ENCODE data around the gene KRR1. TPM values are rescaled to one million over a fixed set of nuclear protein-coding genes. Genes with fewer than 3 reads are reported as not detected.
A peak's percentile ranks its signal among the peaks of the same experiment; 100 is the strongest.
"Not testable (repeated sequence)": the region's sequence is repeated elsewhere in the genome, so short reads cannot be mapped to it uniquely, and the experiment has no call there.

The KRR1 gene
- polyA plus RNA-seq, 5 donors, result 60.1 to 108 (median 95.3) TPM

DNA sequence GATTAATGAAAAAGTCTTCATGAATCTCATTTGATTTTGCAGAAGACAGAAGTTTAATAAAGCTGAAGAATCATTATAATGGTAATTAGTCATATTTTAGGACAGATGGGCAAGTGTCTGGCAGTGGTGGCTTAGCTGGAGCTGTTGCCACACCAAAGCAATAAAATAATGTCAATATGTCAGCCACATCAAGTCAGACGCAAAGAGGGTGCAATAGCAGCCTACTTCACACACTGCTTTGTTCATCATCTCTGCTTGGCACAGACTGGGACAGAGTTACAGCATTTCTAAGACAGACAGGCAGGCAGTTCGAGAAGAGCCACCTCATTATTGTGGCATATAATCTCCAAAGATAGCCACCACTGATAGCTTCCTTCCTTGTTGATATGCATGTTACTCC is 16.9 kb upstream of the KRR1 start:
- DNase-seq, result no peak

DNA sequence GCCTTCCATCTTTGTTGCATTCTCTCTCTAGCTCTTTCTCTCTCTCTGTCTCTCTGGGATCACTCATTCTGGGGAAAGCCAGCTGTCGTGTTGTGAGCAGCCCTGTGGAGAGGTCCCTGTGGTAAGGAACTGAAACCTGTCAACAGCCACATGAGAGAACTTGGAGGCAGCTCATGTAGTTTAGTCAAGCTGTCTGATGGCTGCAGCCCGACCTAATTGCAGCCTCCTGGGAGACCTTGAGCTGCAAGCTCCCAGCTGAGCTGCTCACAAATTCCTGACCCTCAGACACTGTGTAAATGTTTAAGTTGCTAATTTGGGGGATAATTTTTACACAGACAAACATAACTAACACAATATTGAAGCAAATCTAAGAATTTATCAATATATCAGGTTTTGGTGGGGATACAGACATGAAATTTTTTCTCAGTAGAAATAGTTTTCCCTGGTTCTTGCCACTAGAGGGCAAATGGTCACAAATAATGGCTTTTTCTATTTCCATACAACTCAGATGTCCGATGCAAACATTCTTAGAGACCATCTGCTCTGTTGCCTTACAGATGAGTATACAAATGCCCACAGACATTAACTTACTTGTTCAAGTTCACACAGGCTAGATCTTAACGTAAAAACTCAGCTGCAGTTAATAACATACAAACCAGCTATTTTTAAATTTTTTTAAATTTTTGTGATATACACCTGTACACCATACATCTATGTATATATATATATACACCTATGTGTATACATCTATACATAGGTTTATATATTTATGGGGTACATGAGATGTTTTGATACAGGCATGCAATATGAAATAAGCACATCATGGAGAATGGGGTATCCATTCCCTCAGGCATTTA is 15.5 kb upstream of the KRR1 start:
- no peak for DNase-seq

DNA sequence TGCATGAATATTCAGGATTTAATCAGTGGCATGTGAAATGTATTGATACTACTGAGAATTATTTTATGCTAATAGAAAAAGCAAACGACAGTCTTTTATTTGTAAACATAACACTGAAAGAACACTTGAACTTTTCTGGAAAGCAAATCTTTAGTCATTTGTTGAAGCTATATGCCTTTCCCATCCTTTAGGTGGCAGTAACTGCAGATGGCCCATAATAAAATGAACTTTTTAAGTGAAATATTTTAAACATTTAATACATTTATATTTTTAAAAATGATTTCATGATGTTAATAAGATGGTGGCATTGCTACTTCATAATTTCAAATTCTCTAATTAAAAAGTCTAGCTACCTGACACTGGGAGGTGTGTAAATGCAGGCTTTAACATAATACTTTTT is 13.9 kb upstream of the KRR1 start:
- DNase-seq, result no peak

DNA sequence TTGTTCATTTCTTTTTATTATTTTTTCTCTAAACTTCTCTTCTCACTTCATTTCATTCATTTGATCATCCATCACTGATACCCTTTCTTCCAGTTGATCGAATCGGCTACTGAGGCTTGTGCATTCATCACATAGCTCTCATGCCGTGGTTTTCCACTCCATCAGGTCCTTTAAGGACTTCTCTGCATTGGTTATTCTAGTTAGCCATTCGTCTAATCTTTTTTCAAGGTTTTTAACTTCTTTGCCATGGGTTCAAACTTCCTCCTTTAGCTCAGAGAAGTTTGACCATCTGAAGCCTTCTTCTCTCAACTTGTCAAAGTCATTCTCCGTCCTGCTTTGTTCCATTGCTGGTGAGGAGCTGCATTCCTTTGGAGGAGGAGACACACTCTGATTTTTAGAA is 10.7 kb upstream of the KRR1 start:
- DNase-seq, result not testable (repeated sequence)

DNA sequence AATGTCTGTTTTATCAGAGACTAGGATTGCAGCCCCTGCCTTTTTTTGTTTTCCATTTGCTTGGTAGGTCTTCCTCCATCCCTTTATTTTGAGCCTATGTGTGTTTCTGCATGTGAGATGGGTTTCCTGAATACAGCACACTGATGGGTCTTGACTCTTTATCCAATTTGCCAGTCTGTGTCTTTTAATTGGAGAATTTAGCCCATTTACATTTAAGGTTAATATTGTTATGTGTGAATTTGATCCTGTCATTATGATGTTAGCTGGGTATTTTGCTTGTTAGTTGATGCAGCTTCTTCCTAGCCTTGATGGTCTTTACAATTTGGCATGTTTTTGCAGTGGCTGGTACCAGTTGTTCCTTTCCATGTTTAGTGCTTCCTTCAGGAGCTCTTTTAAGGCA is 9.8 kb upstream of the KRR1 start:
- not testable (repeated sequence) for DNase-seq

DNA sequence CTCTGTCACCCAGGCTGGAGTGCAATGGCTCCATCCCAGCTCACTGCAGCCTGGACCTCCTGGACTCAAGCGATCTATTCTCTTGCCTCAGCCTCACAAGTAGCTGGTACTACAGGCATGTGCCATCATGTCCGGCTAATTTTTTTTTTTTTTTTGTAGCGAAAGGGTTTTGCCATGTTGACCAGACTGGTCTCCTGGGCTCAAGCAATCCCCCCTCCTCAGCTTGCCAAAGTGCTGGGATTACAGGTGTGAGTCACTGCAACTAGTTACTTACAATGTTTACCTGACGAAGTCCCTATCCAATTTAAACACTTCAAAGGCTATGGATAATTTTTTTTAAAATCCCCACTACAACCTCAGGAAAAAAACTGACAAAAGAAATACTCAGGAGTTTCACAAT is 1.8 kb downstream of the KRR1 start:
- DNase-seq, result no peak

DNA sequence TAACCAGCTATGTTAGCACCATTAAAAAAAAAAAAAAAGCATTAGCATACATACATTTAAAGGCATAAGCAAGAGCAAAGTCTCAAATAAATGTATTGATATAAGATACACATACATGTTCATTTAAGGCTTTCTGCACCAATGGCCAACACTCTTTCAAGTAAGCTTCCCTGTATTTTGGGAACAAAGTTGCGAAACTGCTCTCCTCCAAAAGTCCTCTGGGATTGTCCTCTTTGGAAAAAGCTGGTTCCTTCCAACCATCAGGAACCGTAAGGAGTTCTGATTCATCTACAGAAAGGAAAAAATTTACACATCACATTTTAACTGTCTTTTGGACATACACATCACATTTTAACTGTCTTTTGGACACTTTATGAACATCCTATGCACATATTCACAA is 3.2 kb downstream of the KRR1 start:
- no peak for DNase-seq

DNA sequence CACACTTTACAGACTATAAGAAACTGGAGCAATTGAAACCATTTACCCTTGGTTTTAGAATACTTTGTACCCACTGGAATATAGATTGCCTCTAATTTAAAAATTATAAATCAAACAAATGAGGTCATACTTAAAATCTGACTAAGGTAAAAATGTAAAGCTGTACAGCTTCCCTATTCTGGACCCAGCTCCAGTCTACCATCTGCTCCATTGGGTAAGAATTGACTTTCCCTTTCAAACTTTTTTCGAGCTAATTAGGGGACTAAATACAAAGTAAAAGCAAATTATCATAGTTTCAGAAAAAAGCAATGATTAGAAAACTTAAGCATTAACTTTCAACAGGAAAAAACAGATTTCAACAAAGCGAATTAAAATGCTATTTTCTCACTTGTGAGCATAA is 4.3 kb downstream of the KRR1 start:
- no peak for DNase-seq

DNA sequence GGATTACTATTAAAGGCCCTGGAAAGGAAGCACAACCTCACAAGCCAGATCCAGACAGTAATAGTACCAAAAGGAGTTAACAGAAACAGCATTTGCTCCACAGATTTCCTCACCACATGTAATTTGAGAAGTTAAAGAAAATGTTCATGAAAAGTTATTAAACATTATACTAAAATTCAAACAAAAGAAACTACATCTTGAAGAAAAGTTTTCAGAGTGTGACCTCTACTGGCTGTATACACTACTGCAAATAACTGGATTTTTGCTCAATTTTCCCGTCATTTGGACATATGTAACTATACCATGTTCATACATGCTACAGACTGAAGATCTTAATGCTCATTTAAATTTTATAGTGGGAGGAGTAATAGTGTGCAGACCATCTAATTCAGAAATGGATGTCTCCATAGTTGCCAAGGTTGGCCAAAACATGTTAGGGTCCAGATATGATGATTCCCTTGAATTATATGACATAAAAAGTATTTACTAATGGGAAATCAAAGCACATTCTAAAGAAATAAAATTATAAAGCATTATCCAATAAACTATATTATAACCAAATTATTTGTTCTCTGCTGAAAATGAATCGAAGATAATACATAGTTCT is 5.6 kb downstream of the KRR1 start:
- no peak for DNase-seq

DNA sequence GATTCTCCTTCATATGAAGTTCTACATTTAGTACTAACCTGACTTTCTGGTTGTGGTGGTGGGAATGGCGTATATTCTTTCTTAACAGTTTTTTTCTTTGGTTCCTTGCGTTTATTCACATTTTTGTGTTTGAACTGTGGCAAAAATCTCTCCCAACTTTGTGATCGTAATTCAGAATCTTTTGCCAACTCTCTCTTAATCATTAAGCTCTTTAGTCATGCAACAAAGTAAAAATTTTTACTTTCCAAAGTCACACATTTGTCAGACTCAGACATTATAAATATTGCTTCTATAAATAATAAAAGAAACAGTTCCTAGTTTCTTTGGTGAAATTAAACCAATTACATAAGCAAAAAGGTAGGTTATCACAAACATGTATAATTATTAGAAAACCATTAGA is 7.5 kb downstream of the KRR1 start:
- DNase-seq, result no peak

DNA sequence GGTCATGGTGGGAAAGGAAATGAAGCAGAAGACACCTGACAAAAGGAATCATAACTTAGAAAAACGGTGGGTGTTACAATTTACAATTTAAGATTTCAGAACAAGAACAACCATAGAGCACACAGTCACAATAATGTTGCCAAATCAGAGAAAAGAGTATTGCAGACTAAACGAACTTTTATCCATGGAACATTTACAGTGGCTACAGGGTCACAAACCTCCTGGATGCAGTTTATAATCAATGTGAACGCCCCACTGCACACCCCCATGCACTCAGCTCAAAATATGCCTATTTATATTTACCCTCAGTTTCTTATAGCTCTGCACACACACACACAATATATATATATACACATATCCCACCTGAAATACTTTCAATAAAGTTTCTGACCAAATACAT is 8.0 kb downstream of the KRR1 start:
- no peak for DNase-seq

DNA sequence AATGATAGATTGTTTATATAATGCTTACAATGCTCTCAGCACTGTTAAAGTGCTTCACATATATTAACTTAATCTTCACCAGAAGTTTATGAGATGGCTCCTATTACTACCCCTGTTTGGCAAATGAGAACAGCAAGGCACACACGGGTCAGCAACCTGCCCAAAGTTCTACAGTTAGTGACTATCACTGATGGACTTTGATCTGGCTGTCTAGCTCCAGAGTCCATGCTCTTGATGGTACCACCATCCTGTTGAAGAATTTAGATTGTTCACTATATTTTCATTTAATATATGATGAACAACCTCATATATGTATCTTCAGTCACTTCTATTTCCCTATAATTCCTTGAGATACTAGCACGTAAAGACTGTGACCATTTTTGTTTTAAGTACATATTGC is 20.2 kb downstream of the KRR1 start:
- no peak for DNase-seq

DNA sequence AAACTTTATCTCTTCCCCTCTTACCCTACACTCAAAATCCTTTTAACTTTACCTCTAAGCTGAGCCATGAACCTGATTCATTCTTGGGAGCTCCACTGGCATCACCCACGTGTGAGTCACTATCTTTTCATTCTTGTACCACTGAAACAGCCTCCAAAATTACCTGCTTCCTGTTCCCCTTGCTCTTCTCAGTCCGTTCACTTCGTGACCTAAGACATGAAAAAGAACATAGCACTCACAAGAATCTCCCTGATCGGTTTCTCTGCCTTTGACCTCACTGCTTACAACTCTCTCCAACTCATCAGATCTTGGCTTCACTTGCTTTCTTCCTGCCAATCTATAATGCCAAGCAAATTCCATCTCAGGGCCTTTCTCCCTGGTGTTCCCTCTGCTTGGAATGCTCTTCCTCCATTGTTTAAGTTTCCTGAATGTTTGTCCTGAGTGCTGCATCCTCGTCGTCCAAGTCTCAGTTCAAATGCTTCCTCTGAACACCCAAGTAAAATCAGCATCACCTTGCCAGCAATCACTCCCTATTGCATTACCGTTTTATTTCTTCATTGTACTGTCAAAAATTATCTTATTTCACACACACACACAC is 21.7 kb downstream of the KRR1 start:
- no peak for DNase-seq

DNA sequence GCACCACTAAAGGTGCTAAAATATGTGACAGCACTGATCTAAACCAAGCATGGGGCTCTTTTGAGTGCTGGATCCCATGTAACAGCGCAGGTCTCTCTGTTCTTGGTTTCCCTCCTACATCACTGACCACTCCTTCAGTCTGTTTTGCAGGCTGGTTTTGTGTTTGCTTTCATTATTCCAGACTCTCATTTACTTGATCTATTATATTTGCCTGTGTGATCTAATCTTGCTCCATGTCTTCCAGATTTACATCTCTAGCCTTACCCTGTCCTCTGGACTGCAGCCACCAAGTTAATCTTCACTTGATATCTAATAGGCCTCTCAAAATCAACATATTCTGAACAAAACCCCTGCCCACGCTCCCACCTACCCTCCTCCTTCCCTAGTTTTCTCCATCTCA is 22.2 kb downstream of the KRR1 start:
- DNase-seq, result no peak

DNA sequence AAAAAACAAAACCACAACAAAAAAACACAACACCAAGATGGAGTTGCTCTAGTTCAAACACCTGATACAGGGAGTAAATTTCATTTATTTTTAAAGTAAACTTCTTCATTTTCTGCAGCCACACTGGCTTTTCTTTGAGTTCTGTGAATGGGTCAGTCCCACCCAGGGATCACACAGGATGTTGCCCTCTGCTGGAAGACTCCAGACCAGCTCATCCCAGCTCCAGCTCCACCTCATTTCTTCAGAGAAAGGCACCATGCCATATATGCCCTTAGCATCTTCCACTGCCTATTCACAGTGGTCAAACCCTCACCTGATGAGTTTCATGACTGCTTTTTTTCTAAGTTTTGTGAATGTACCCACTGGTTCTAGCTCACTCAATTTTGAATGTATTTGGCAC is 22.9 kb downstream of the KRR1 start:
- no peak for DNase-seq

DNA sequence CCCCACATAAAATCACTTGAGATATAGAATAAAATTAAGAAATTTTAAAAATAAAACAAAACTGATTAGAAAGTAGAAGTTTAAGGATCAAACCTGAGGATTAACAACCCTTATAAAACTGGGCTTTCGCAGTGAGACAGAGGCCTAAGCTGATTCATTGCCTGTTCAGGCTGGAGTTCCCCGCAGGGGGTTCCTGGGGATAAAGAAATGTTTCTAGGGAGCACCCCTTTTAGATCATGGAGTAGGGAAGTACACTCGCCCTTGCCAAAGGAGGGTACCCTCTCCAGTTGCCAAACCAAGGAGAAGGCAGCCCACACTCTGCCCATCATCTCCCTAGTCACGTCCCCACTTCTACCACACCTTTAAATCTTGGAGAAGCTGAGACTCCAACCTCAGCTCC is 24.1 kb downstream of the KRR1 start:
- no peak for DNase-seq

DNA sequence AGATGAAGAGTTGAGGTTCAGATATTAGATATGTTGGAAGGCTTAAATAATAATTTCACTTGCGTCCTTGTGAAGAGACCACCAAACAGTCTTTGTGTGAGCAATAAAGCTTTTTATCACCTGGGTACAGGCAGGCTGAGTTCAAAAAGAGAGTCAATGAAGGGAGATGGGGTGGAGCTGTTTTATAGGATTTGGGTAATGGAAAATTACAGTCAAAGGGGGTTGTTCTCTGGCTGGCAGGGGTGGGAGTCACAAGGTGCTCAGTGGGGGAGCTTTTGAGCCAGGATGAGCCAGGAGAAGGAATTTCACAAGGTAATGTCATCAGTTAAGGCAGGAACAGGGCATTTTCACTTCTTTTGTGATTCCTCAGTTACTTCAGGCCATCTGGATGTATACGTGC is 27.0 kb downstream of the KRR1 start:
- not testable (repeated sequence) for DNase-seq

DNA sequence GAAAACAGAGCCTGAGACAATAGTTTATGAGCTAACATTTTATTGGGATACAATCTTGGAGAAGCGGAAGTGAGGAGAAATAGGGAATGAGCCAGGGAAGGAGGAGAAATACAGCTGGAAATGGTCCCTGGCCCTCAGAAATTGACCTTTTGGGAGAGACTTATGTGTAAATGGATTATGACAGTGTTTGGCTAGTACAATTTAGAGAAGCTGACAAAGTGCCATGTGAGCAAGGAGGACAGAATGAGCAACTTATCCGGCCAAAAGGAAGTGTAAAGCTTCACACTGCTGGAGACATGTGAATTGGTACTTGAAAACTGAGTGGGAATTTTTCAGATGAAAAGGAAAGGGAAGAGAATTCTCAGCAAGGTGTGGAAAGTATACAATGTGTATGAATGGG is 28.0 kb downstream of the KRR1 start:
- DNase-seq, result no peak

DNA sequence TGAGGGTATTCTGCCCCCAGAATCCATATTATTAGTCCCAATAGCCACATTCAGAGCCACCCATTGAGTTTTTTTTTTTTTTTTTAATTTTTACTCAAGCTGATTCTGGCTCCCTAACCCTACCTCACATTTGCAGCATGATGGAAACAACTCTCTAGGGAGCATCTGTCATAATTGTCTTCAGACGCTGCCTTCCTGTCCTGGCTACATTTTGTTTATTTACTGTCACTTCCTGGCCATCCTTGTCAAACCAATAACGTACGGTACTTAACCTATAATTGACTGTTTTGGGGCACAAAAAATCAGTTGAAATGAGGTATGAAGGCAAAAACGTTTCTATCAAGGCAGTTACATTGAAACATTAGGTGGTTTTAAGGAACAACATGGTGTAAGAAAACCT is 28.8 kb downstream of the KRR1 start:
- DNase-seq, result no peak

DNA sequence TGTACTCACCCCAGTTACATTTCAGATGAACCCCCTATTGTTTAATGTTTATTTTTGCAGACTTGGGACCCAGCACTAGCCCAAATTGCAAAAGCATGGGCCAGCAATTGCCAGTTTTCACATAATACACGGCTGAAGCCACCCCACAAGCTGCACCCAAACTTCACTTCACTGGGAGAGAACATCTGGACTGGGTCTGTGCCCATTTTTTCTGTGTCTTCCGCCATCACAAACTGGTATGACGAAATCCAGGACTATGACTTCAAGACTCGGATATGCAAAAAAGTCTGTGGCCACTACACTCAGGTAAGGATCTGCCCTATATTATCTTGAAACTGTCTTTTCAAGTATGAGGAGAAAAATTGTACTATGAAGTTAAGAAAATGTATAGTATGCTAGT is 29.6 kb downstream of the KRR1 start:
- DNase-seq, result no peak

DNA sequence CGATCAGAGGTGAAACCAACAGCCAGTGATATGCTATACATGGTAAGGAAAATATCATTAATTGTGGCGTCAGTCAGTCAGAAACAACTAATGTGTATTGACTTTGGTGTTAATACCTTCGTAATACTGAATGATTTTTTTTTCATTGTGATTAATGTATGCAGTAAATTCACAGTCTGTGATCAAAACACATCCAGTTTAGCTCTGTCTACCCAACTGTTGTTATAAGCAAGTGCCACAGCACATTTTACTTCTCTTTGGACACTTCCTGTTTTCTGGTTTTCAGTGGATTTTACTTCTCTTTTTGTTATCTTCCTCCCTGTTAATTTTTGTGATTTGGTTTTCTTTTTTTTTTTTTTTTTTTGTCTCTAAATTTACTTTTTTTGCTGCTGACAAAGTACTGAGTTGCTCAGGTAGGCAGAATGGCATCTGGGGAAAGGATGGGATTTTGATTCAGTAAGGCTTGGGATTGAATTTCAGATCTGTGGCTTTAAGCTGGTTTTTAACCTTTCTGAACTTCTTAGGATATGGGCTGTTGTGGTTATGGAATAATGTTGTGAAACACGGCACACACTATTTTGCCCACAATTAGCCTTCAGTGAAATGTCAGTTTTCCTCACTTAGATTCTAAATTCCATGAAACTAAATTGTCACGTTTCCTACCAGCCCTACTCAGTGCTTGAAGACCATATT is 30.2 kb downstream of the KRR1 start:
- DNase-seq, result no peak

DNA sequence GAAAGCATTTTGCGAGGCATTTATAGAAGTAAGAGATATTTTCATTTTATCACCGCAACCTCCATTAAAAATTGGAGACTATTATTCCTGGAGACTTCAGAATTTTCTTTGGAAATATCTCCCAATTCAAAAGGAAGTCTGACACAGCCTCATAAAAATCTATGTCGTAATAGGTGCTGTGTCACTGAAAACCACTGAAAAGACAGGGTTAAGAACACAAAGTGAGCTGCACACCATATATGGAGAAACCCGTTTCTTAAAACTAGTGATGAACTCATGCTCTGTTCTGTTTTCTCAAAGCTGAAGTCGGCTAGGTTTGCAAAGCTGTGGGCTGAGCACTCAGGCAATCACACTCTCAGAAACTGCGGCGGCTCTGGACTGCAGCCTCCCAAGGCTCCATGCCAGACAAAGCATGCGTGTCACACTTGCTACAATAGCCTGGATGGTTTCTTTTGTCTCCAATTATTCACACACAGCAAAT is 30.9 kb downstream of the KRR1 start, which contains the start of gene GLIPR1:
Gene GLIPR1, plus strand, starts transcription at position 287 of the 481 bp plus-strand sequence. Its CDS starts 126 bp downstream, at position 413.
- DNase-seq, result peak; percentile 36 to 61
